MCF 10A (cell line): ENCODE measurements around the gene ERICH3. TPM values are rescaled to one million over a fixed set of nuclear protein-coding genes. Genes with fewer than 3 reads are reported as not detected.

Source experiments
- BruUV-seq: library from RNA; stranded (reverse); fragments of 400-500 nt; replicated peaks from 2 replicates; lab custom pipeline; 2021; lab: Mats Ljungman, UMichigan
- CTCF ChIA-PET: fragments of 300-600 bp; sonication (Branson Sonifier 250); formaldehyde crosslinking; extraction: SDS; loops from one replicate; lab custom pipeline; 2021; ENCODE audit warnings: antibody characterized with exemption, inconsistent platforms; lab: Yijun Ruan, JAX
- POLR2A ChIA-PET: fragments of 300-600, 350-650 bp; sonication (Branson Sonifier 250); formaldehyde crosslinking; extraction: SDS; loops from one replicate; lab custom pipeline; 2020; ENCODE audit warnings: antibody characterized with exemption, inconsistent platforms; lab: Yijun Ruan, JAX
- DNase-seq: peaks from one replicate; pipeline ENCODE4 v3.0.0-alpha.2; 2018; ENCODE audit not compliant: unreplicated experiment
- H3K27ac Mint-ChIP-seq: one replicate; pipeline ENCODE4 v1.8.0; 2022; ENCODE audit warnings: mild to moderate bottlenecking, low read depth, mixed read lengths; ENCODE audit not compliant: unreplicated experiment
- H3K27me3 Mint-ChIP-seq: one replicate; pipeline ENCODE4 v1.8.0; 2022; ENCODE audit warnings: mixed read lengths; ENCODE audit not compliant: insufficient read depth, unreplicated experiment
- H3K36me3 Mint-ChIP-seq: one replicate; pipeline ENCODE4 v1.8.0; 2022; ENCODE audit warnings: mild to moderate bottlenecking, moderate library complexity, mixed read lengths; ENCODE audit not compliant: insufficient read depth, unreplicated experiment
- H3K4me1 Mint-ChIP-seq: one replicate; pipeline ENCODE4 v1.8.0; 2022; ENCODE audit warnings: mixed read lengths; ENCODE audit not compliant: insufficient read depth, unreplicated experiment
- H3K4me3 Mint-ChIP-seq: one replicate; pipeline ENCODE4 v1.8.0; 2022; ENCODE audit warnings: mild to moderate bottlenecking, moderate library complexity, mixed read lengths; ENCODE audit not compliant: unreplicated experiment
- H3K9me3 Mint-ChIP-seq: one replicate; pipeline ENCODE4 v1.8.0; 2022; ENCODE audit warnings: mixed read lengths; ENCODE audit not compliant: unreplicated experiment
- intact Hi-C: fragments of 100-400 bp; cut with micrococcal nuclease; formaldehyde crosslinking; loops from 2 replicates; pipeline ENCODE4 v1.14.1; 2022
- total RNA-seq: library from RNA; stranded (reverse); gene quantifications from 2 replicates; pipeline ENCODE4 v1.2.3, GENCODE V29; 2022
- TF ChIP-seq, protein P1 (sequence below): fragments of 200-600 bp; IDR thresholded peaks from one replicate; pipeline ENCODE4 v1.8.0; 2022; ENCODE audit warnings: antibody characterized with exemption, mild to moderate bottlenecking; ENCODE audit not compliant: unreplicated experiment

ERICH3 gene
- total RNA-seq, 1 experiment from 2014 or later: not detected

DNA sequence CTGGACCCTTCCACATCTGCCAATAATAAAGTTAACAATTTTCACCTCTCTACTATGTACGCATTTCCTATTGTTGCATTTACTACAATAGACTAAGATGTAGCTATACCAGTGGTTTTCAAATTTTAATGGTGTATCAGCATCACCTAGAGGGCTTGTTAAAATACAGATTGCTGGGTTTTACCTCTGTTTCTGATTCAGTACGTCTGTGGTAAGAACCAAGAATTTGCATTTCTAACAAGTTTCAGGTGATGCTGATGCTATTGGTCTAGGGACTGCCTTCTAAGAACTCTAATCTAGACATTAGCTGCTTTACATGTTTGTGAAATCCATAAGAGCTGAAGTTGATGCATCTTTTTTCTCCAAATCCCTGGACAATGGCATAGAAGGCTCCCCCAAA, 59.7 kb downstream of the ERICH3 start:
- no peak overlapping the region for H3K4me3 Mint-ChIP-seq
- ChIA-PET CTCF (interaction anchor here (0.6 to 1.0 kb wide), 2 partner anchors 32 to 110 kb away, joined by 3 read pairs; no protein-coding TSS in a partner anchor), POLR2A (no interaction called here)
- no peaks in the 10 kb centered on the region for H3K4me1 Mint-ChIP-seq
- H3K27me3 Mint-ChIP-seq: no peaks in the 10 kb centered on the region
- DNase-seq: no peak
- H3K36me3 Mint-ChIP-seq: no peaks in the 10 kb centered on the region
- intact Hi-C loops: no loop called here
- no peak overlapping the region for H3K27ac Mint-ChIP-seq
- TF ChIP-seq, protein P1, sequence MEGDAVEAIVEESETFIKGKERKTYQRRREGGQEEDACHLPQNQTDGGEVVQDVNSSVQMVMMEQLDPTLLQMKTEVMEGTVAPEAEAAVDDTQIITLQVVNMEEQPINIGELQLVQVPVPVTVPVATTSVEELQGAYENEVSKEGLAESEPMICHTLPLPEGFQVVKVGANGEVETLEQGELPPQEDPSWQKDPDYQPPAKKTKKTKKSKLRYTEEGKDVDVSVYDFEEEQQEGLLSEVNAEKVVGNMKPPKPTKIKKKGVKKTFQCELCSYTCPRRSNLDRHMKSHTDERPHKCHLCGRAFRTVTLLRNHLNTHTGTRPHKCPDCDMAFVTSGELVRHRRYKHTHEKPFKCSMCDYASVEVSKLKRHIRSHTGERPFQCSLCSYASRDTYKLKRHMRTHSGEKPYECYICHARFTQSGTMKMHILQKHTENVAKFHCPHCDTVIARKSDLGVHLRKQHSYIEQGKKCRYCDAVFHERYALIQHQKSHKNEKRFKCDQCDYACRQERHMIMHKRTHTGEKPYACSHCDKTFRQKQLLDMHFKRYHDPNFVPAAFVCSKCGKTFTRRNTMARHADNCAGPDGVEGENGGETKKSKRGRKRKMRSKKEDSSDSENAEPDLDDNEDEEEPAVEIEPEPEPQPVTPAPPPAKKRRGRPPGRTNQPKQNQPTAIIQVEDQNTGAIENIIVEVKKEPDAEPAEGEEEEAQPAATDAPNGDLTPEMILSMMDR: no peak
- no peaks in the 10 kb centered on the region for H3K9me3 Mint-ChIP-seq
- BruUV-seq: no TSS peak

DNA sequence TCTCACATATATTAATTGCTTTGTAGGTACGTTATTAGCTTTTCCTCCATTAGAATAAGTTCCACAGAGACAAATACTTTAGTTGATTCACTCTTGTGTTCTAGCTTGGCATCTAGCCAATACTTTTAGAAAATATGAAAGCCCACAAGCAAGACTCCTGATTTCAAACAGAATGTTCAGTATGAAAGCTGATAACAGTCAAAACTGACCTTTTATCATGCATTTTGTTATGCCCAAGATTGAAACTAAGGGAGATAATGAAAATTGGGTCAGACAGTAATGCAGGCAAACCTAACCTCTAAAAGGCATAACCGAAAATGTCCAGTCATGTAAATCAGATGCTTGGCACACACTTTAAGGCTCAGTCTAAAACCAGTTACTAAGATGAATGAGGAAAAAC, 61.7 kb downstream of the ERICH3 start:
- H3K36me3 Mint-ChIP-seq: no peaks in the 10 kb centered on the region
- no peak overlapping the region for H3K4me3 Mint-ChIP-seq
- H3K27me3 Mint-ChIP-seq: no peaks in the 10 kb centered on the region
- TF ChIP-seq, protein P1: no peak
- H3K9me3 Mint-ChIP-seq: no peaks in the 10 kb centered on the region
- H3K27ac Mint-ChIP-seq: no peak overlapping the region
- BruUV-seq: no TSS peak
- no peak for DNase-seq
- CTCF ChIA-PET: interaction anchor here (0.6 kb wide), 1 partner anchor 210 kb away, joined by 3 read pairs; no protein-coding TSS in a partner anchor
- intact Hi-C loops: no loop called here
- no peaks in the 10 kb centered on the region for H3K4me1 Mint-ChIP-seq
- POLR2A ChIA-PET: no interaction called here

DNA sequence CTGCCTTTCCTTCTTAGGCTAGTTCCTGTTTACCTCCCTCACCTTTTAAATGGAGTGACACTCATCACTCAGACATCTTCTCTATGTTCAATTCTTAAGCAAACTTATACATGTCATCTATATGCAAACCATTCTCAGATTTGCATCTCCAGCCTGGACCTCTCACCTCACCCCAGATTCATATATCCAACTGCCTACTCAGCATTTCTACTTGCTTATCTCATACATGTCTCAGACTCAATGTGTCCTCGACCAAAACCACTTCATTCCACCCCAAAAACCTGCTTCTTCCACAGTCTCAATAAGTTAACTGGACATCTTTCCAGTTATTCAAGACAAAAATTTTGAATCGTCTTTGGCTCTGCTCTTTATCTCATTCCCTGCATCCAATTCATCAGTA, 62.6 kb downstream of the ERICH3 start:
- H3K4me1 Mint-ChIP-seq: no peaks in the 10 kb centered on the region
- POLR2A ChIA-PET: interaction anchor here (0.6 kb wide), 1 partner anchor 1207 kb away, joined by 3 read pairs; no protein-coding TSS in a partner anchor

DNA sequence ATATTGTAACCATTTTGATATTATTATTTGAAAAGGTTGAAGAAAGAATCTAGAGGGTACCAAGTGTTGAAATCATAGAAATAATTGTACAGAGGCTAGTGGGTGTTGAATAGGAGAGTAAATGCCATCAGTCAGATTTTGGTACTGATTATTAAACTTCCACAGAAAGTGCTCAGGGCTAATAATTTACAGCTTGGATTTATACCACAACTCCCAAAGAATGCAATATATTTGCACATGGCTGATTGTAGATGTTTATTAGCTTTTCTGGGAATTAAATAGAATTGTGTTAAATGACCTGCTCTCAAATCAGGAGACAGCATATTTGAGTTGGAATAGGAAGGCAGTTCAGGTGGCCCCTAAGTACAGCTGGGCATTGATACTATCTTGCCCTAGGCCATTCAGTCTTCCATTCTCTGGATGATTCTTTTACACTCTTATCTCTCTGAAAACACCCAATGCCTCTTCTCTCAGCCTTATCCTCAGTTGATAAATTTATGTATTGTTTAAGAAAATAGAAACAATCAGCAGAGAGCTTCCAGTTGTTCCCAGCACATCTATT, 63.7 kb downstream of the ERICH3 start:
- no peak for DNase-seq
- BruUV-seq: no TSS peak
- CTCF ChIA-PET: no interaction called here
- POLR2A ChIA-PET: interaction anchor here (0.6 kb wide), 1 partner anchor 575 kb away, joined by 3 read pairs; no protein-coding TSS in a partner anchor
- no peaks in the 10 kb centered on the region for H3K36me3 Mint-ChIP-seq
- no peak overlapping the region for H3K27ac Mint-ChIP-seq
- TF ChIP-seq, protein P1: no peak
- no peaks in the 10 kb centered on the region for H3K27me3 Mint-ChIP-seq
- no peaks in the 10 kb centered on the region for H3K9me3 Mint-ChIP-seq
- no peaks in the 10 kb centered on the region for H3K4me1 Mint-ChIP-seq
- intact Hi-C loops: no loop called here
- H3K4me3 Mint-ChIP-seq: no peak overlapping the region

More for the DNA sequence above, 62.6 kb downstream of the ERICH3 start:
- no peaks in the 10 kb centered on the region for H3K27me3 Mint-ChIP-seq
- H3K9me3 Mint-ChIP-seq: no peaks in the 10 kb centered on the region
- H3K36me3 Mint-ChIP-seq: no peaks in the 10 kb centered on the region
- BruUV-seq: no TSS peak
- H3K4me3 Mint-ChIP-seq: no peak overlapping the region
- H3K27ac Mint-ChIP-seq: no peak overlapping the region
- intact Hi-C loops: no loop called here
- DNase-seq: no peak
- CTCF ChIA-PET: no interaction called here
- TF ChIP-seq, protein P1: no peak
